ENCODE measurements around the gene OR4K1. TPM values are rescaled to one million over a fixed set of nuclear protein-coding genes. Genes with fewer than 3 reads are reported as not detected.

The OR4K1 gene
- total and polyA plus RNA-seq, 8 donors, result not detected

GRCh38 chr14:19911114-19911513 is 19.6 kb upstream of the OR4K1 start:
- no peaks in the 10 kb centered on the region for H3K36me3 ChIP-seq
- no peak for ATAC-seq
- FAIRE-seq, result no peak

GRCh38 chr14:19917243-19917642 is 13.5 kb upstream of the OR4K1 start:
- DNase-seq (no peak), FAIRE-seq (no peak), ATAC-seq (no peak)
- Histone ChIP-seq H3K4me1 (no peaks in the 10 kb centered on the region), H3K27me3 (no peaks in the 10 kb centered on the region), H3K9me3 (no peaks in the 10 kb centered on the region), H3K36me3 (no peaks in the 10 kb centered on the region), H3K4me3 (no peak overlapping the region), H3K27ac (no peak overlapping the region)
- WGBS, 2 donors, result 51 to 54% methylated on average over 3 of the region's 3 CpGs
- no peak for TF ChIP-seq CTCF (IDR thresholded peaks at IDR 0.05)
- intact Hi-C loops (cut with DNase I), result no loop called here

More at GRCh38 chr14:19911114-19911513, 19.6 kb upstream of the OR4K1 start:
- intact Hi-C loops (cut with DNase I), result no loop called here
- Histone ChIP-seq H3K9me3 (no peaks in the 10 kb centered on the region), H3K4me3 (no peak overlapping the region), H3K27ac (no peak overlapping the region), H3K4me1 (no peaks in the 10 kb centered on the region), H3K27me3 (no peaks in the 10 kb centered on the region)
- no peak for TF ChIP-seq CTCF (IDR thresholded peaks at IDR 0.05)
- 28 to 39% methylated on average over 3 of the region's 3 CpGs for WGBS, 2 donors
- peak in 1 of 6 donors; percentile 26 for DNase-seq

- TF ChIP-seq CTCF (IDR thresholded peaks at IDR 0.05), result no peak
- ATAC-seq (no peak), FAIRE-seq (no peak)
Observed at GRCh38 chr14:19917955-19918518, 12.7 kb upstream of the OR4K1 start.

GRCh38 chr14:19918553-19919264 is 12.0 kb upstream of the OR4K1 start:
- no peak for FAIRE-seq
- TF ChIP-seq CTCF (IDR thresholded peaks at IDR 0.05), result no peak
- DNase-seq, result no peak
- Histone ChIP-seq H3K4me3 (no peak overlapping the region), H3K9me3 (no peaks in the 10 kb centered on the region), H3K27me3 (no peaks in the 10 kb centered on the region), H3K36me3 (no peaks in the 10 kb centered on the region), H3K27ac (no peak overlapping the region), H3K4me1 (no peaks in the 10 kb centered on the region)
- no peak for ATAC-seq
- 33 to 36% methylated on average over 4 of the region's 4 CpGs for WGBS, 2 donors
- intact Hi-C loops (cut with DNase I), result no loop called here

More at GRCh38 chr14:19917955-19918518, 12.7 kb upstream of the OR4K1 start:
- H3K27ac ChIP-seq, result no peak overlapping the region
- no peak overlapping the region for H3K4me3 ChIP-seq
- H3K36me3 ChIP-seq, result no peaks in the 10 kb centered on the region
- no peaks in the 10 kb centered on the region for H3K4me1 ChIP-seq
- 38 to 42% methylated on average over 1 of the region's 1 CpG for WGBS, 2 donors
- no peaks in the 10 kb centered on the region for H3K9me3 ChIP-seq
- intact Hi-C loops (cut with DNase I), result no loop called here
- no peak for DNase-seq
- H3K27me3 ChIP-seq, result no peaks in the 10 kb centered on the region

- no peak for ATAC-seq
- Histone ChIP-seq H3K4me3 (no peak within 1 kb of the TSS), H3K9me3 (no peaks in the 10 kb centered on the region), H3K4me1 (no peaks in the 10 kb centered on the region), H3K27me3 (no peaks in the 10 kb centered on the region), H3K27ac (no peak within 1 kb of the TSS), H3K36me3 (no peaks in the 10 kb centered on the region)
- TF ChIP-seq CTCF (IDR thresholded peaks at IDR 0.05), result no peak
- no peak for FAIRE-seq
- intact Hi-C loops (cut with DNase I), result no loop called here
- no peak for DNase-seq
Observed at GRCh38 chr14:19920021-19920657, 10.6 kb upstream of the OR4K1 start, which contains the start of gene OR4K5. OR4K5 (plus strand) TSS chr14:19920607; CDS start chr14:19920607, 0 bp downstream.
